ENCODE measurements around the gene TMEM263.

DNA sequence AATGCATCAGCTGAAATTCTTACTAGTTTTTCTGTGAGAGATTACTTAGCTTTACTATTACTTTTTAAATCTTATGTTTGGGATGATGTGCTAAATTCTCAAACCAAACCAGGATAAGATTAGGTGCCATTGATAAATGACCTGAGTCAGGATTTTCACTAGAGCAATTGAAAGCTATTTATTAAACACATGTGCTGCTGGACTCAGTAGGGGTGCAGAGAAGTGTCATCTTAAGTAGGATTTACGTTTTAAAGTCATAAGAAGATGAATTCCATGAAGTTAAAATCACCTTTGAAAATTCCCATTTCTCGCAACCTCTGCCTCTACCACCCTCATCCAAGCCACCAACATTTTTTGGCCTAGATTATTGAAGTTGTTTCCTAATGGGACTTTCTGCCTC, 8.8 kb downstream of the TMEM263 start:
- no peak for TF ChIP-seq POLR2AphosphoS5 (IDR thresholded peaks at IDR 0.05; ENCODE audit: low read depth, low read length)
- TF ChIP-seq SIN3A (IDR thresholded peaks at IDR 0.05; ENCODE audit: borderline replicate concordance, insufficient read depth, low read length): no peak
- TF ChIP-seq, protein P1, sequence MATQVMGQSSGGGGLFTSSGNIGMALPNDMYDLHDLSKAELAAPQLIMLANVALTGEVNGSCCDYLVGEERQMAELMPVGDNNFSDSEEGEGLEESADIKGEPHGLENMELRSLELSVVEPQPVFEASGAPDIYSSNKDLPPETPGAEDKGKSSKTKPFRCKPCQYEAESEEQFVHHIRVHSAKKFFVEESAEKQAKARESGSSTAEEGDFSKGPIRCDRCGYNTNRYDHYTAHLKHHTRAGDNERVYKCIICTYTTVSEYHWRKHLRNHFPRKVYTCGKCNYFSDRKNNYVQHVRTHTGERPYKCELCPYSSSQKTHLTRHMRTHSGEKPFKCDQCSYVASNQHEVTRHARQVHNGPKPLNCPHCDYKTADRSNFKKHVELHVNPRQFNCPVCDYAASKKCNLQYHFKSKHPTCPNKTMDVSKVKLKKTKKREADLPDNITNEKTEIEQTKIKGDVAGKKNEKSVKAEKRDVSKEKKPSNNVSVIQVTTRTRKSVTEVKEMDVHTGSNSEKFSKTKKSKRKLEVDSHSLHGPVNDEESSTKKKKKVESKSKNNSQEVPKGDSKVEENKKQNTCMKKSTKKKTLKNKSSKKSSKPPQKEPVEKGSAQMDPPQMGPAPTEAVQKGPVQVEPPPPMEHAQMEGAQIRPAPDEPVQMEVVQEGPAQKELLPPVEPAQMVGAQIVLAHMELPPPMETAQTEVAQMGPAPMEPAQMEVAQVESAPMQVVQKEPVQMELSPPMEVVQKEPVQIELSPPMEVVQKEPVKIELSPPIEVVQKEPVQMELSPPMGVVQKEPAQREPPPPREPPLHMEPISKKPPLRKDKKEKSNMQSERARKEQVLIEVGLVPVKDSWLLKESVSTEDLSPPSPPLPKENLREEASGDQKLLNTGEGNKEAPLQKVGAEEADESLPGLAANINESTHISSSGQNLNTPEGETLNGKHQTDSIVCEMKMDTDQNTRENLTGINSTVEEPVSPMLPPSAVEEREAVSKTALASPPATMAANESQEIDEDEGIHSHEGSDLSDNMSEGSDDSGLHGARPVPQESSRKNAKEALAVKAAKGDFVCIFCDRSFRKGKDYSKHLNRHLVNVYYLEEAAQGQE (IDR thresholded peaks at IDR 0.05; ENCODE audit: insufficient read depth in 1 of 2, low read depth in 2 of 2, low read length in 2 of 2): no peak
- TF ChIP-seq FOXP2 (optimal IDR thresholded peaks at IDR 0.05; ENCODE audit: borderline replicate concordance, extremely low read depth, extremely low read length, insufficient read depth): no peak
- TF ChIP-seq TAF1 (IDR thresholded peaks at IDR 0.05; ENCODE audit: borderline replicate concordance, insufficient read depth, low read length): no peak
